CD14-positive monocyte (primary cell): Measurements from ENCODE around the gene NOL8. TPM values are rescaled to one million over a fixed set of nuclear protein-coding genes. Genes with fewer than 3 reads are reported as not detected.

Experiments
- DNase-seq, 3 donors: peaks; one replicate each; pipeline ENCODE4 v3.0.0-alpha.2; 2011 to 2022
- H2AFZ ChIP-seq: 2 replicates; pipeline ENCODE4 v1.6.0; 2012; ENCODE audit warnings: mild to moderate bottlenecking, low read depth, low read length, inconsistent platforms; ENCODE audit not compliant: insufficient read depth, poor library complexity, severe bottlenecking
- H3K27ac ChIP-seq, 2 donors: 1 replicate in 1 of 2; 2 replicates in 1 of 2; pipeline ENCODE4 v1.5.1; 2012 to 2013; ENCODE audit warnings: low read length in 2 of 2, control low read depth in 1 of 2, inconsistent platforms in 1 of 2, low read depth in 1 of 2, mild to moderate bottlenecking in 1 of 2
- H3K27me3 ChIP-seq, 2 donors: one replicate each; pipeline versions ENCODE4 v1.6.0 to v1.6.1; 2011 to 2013; ENCODE audit warnings: low read length in 2 of 2; ENCODE audit not compliant: control insufficient read depth in 2 of 2, insufficient read depth in 2 of 2
- H3K36me3 ChIP-seq, 2 donors: replicated peaks in 1 of 2; 1 replicate in 1 of 2; 2 replicates in 1 of 2; pipeline versions ENCODE4 v1.5.1 to v1.6.1; 2012 to 2013; ENCODE audit warnings: low read length in 2 of 2, control low read depth in 1 of 2, inconsistent platforms in 1 of 2, mild to moderate bottlenecking in 1 of 2; ENCODE audit not compliant: insufficient read depth in 2 of 2, control insufficient read depth in 1 of 2
- H3K4me1 ChIP-seq, 2 donors: 1 replicate in 1 of 2; 2 replicates in 1 of 2; pipeline versions ENCODE4 v1.5.1 to v1.6.1; 2012 to 2013; ENCODE audit warnings: low read length in 2 of 2, control low read depth in 1 of 2, inconsistent platforms in 1 of 2, mild to moderate bottlenecking in 1 of 2, moderate library complexity in 1 of 2; ENCODE audit not compliant: insufficient read depth in 2 of 2, control insufficient read depth in 1 of 2
- H3K4me2 ChIP-seq: replicated peaks from 2 replicates; pipeline ENCODE3; 2012; ENCODE audit warnings: low read length, moderate library complexity, mild to moderate bottlenecking; ENCODE audit not compliant: poor library complexity, severe bottlenecking; ENCODE audit errors: extremely low read depth
- H3K4me3 ChIP-seq, 3 experiments: fragments of 200-600 bp in 1 of 3; sonication (generic) in 1 of 3; replicated peaks in 1 of 3; 1 replicate in 2 of 3; 2 replicates in 1 of 3; pipeline ENCODE4 v1.5.1; 2011 to 2013; ENCODE audit warnings: low read length in 3 of 3, mild to moderate bottlenecking in 3 of 3, control low read depth in 2 of 3, low read depth in 2 of 3, inconsistent platforms in 1 of 3, moderate library complexity in 1 of 3
- H3K79me2 ChIP-seq: 2 replicates; pipeline ENCODE4 v1.6.0; 2012; ENCODE audit warnings: mild to moderate bottlenecking, control low read depth, inconsistent platforms, low read length, moderate library complexity; ENCODE audit not compliant: insufficient read depth
- H3K9ac ChIP-seq: 2 replicates; pipeline ENCODE4 v1.6.0; 2017; ENCODE audit warnings: low read length, mild to moderate bottlenecking; ENCODE audit not compliant: insufficient read depth, poor library complexity, severe bottlenecking
- H3K9me3 ChIP-seq, 2 donors: replicated peaks in 1 of 2; 1 replicate in 1 of 2; 2 replicates in 1 of 2; pipeline versions ENCODE4 v1.5.1 to v1.6.1; 2012 to 2013; ENCODE audit warnings: low read length in 2 of 2, control low read depth in 1 of 2; ENCODE audit not compliant: control insufficient read depth in 1 of 2, insufficient read depth in 1 of 2
- H4K20me1 ChIP-seq: 2 replicates; pipeline ENCODE4 v1.6.0; 2012; ENCODE audit warnings: mild to moderate bottlenecking, low read length, control low read depth, moderate library complexity; ENCODE audit not compliant: insufficient read depth
- H3K27ac Mint-ChIP-seq, 7 donors: one replicate each; pipeline ENCODE4 v1.8.0; 2020; ENCODE audit warnings: mild to moderate bottlenecking in 7 of 7, mixed read lengths in 7 of 7, moderate library complexity in 6 of 7, inconsistent platforms in 2 of 7
- H3K27me3 Mint-ChIP-seq, 3 donors: one replicate each; pipeline ENCODE4 v1.8.0; 2021 to 2022; ENCODE audit warnings: low read depth in 3 of 3, mild to moderate bottlenecking in 3 of 3, mixed read lengths in 3 of 3, moderate library complexity in 3 of 3, inconsistent platforms in 1 of 3
- H3K36me3 Mint-ChIP-seq, 2 donors: one replicate each; pipeline ENCODE4 v1.8.0; 2020; ENCODE audit warnings: mixed read lengths in 2 of 2, inconsistent platforms in 1 of 2, mild to moderate bottlenecking in 1 of 2
- H3K4me1 Mint-ChIP-seq: one replicate; pipeline ENCODE4 v1.8.0; 2020; ENCODE audit warnings: mild to moderate bottlenecking, mixed read lengths
- H3K4me3 Mint-ChIP-seq, 2 donors: one replicate each; pipeline ENCODE4 v1.8.0; 2020; ENCODE audit warnings: mild to moderate bottlenecking in 2 of 2, mixed read lengths in 2 of 2, moderate library complexity in 1 of 2
- H3K9me3 Mint-ChIP-seq, 7 donors: one replicate each; pipeline ENCODE4 v1.8.0; 2020 to 2022; ENCODE audit warnings: mixed read lengths in 7 of 7, mild to moderate bottlenecking in 6 of 7, moderate library complexity in 6 of 7, inconsistent platforms in 2 of 7
- CTCF ChIP-seq: fragments of 200-600 bp; IDR thresholded peaks from one replicate; pipeline ENCODE4 v1.8.0; 2022; ENCODE audit warnings: antibody characterized with exemption, mild to moderate bottlenecking
- WGBS: methylation state at CpG from one replicate; pipeline ENCODE4 v1.1.5; 2013; ENCODE audit warnings: missing lambda C conversion rate; ENCODE audit not compliant: insufficient coverage; 5-methylcytosine and 5-hydroxymethylcytosine counted together
- intact Hi-C, 2 donors: fragments of 100-400 bp; cut with micrococcal nuclease; formaldehyde crosslinking; loops; one replicate each; pipeline versions ENCODE4 v1.15.0 to v1.15.1; 2023
- polyA plus RNA-seq, 3 donors: library from polyadenylated mRNA; depleted of rRNA in 1 of 3; unstranded in 2 of 3; stranded (reverse) in 1 of 3; fragments of 300-500 nt in 2 of 3; fragments of >200 nt in 1 of 3; fragmentation: Illumina TruSeq in 2 of 3; gene quantifications; 1 replicate in 2 of 3; 2 replicates in 1 of 3; pipeline ENCODE4 v1.2.3, GENCODE V29; 2012 to 2021
- small RNA-seq: library from RNA; depleted of rRNA; stranded (forward); fragments of <200 nt; gene quantifications from one replicate; pipeline ENCODE3, GENCODE V24; 2012; ENCODE audit warnings: low read depth; ENCODE audit not compliant: insufficient read length

NOL8 gene
- polyA plus RNA-seq, 3 donors: 2.9 to 22.0 (median 8.8) TPM

- Mint-ChIP-seq H3K9me3 (no peaks in the 10 kb centered on the region), H3K4me1 (no peaks in the 10 kb centered on the region), H3K36me3 (peaks cover 82 to 90% of the 10 kb centered on the region in 2 donors), H3K4me3 (no peak overlapping the region), H3K27me3 (no peaks in the 10 kb centered on the region), H3K27ac (peak overlapping the region in 1 of 7 donors; percentile 8)
- Histone ChIP-seq H3K9ac (no peak overlapping the region), H3K27ac (no peak overlapping the region), H3K9me3 (no peaks in the 10 kb centered on the region), H3K4me2 (no peak overlapping the region), H4K20me1 (no peaks in the 10 kb centered on the region), H3K79me2 (no peaks in the 10 kb centered on the region), H3K4me3 (no peak overlapping the region), H3K36me3 (peaks cover 79 to 98% of the 10 kb centered on the region in 2 donors), H3K4me1 (no peaks in the 10 kb centered on the region), H2AFZ (no peak overlapping the region), H3K27me3 (no peaks in the 10 kb centered on the region)
- 90% methylated on average over 1 of the region's 4 CpGs for WGBS
- DNase-seq: no peak
- intact Hi-C loops: no loop called here
- no peak for TF ChIP-seq CTCF
Observed at GRCh38 chr9:92253656-92254055, 71.5 kb downstream of the NOL8 start.

DNA sequence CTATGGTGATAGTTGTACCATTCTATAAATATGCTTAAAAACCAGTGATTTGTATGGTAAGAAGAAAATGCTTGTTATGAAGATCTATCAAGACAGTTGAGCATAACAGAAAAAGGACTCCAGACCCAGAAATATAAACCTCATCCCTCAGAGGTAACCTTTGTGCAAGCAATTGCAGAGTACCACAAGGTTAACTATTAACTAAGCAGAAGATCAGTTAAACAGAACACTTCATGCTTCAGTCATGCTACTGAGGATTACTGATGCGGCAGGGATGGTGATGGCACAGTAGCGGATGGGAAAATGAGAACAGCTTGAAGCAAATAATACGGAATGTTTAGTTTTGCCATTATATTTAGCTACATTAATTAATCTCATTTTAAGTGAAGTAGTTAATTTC lies 77.2 kb downstream of the NOL8 start:
- Mint-ChIP-seq H3K4me3 (no peak overlapping the region), H3K27ac (peak overlapping the region in 1 of 7 donors; percentile 69), H3K27me3 (no peaks in the 10 kb centered on the region), H3K4me1 (no peaks in the 10 kb centered on the region), H3K36me3 (peaks cover 86 to 88% of the 10 kb centered on the region in 2 donors), H3K9me3 (no peaks in the 10 kb centered on the region)
- Histone ChIP-seq H3K27me3 (no peaks in the 10 kb centered on the region), H3K27ac (no peak overlapping the region), H3K4me3 (no peak overlapping the region), H3K4me2 (no peak overlapping the region), H3K79me2 (no peaks in the 10 kb centered on the region), H3K36me3 (peaks cover 91 to 100% of the 10 kb centered on the region in 2 donors), H2AFZ (no peak overlapping the region), H3K9ac (no peak overlapping the region), H4K20me1 (no peaks in the 10 kb centered on the region), H3K4me1 (no peaks in the 10 kb centered on the region), H3K9me3 (no peaks in the 10 kb centered on the region)
- intact Hi-C loops: no loop called here
- DNase-seq: no peak
- no peak for TF ChIP-seq CTCF
- WGBS: no CpG with 5 or more reads among the region's 3 CpGs

Small RNA genes lying within 50 kb of the gene (small RNA-seq; reads per million reads assigned to genes)
- not detected for gene MIR3651
- 74.2 reads per million, percentile 95 among the genes with 10 or more reads in this experiment for gene SNORA84

Other genes starting within 250 kb of the NOL8 start
- 10 to 100 TPM; 37.4 to 92.4 (median 80.0) TPM for gene SPTLC1, start 209.9 kb downstream of the NOL8 start, polyA plus RNA-seq
- 10 to 100 TPM in 2 of 3 donors, 1 to 10 TPM in 1; 7.1 to 24.2 (median 22.8) TPM for gene IARS1, start 31.7 kb downstream of the NOL8 start, polyA plus RNA-seq
- 1 to 10 TPM in 2 of 3 donors, under 1 TPM in 1; 0.50 to 1.1 (median 1.1) TPM for gene CENPP, start 603 bp upstream of the NOL8 start, polyA plus RNA-seq
- not detected for gene OGN, start 79.2 kb upstream of the NOL8 start, polyA plus RNA-seq
- gene OMD, start 99.1 kb upstream of the NOL8 start, polyA plus RNA-seq: not detected
- gene ASPN, start 157.2 kb upstream of the NOL8 start, polyA plus RNA-seq: not detected
- gene ECM2, start 210.6 kb upstream of the NOL8 start, polyA plus RNA-seq: under 1 TPM in 1 of 3 donors, not detected in 2; 0.15 TPM